ENCODE data around the gene MAP3K15.
"Not testable (repeated sequence)": the region's sequence is repeated elsewhere in the genome, so short reads cannot be mapped to it uniquely, and the experiment has no call there.

MAP3K15 gene

DNA sequence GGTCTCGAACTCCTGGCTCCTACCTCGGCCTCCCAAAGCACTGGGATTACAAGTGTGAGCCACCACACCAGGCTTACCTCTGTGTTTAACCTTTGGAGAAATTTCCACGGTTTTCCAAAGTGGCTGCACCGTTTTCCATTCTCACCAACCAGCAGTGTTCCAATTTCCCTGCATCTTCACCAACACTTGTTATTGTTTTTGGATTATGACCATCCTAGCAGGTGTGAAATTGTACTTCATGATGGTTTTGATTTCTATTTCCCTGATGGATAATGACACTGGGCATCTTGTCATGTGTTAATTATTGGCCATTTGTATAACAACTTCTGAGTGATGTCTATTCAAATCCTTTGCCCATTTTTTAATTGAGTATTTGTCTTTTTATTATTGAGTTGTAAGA, 2.7 kb upstream of the MAP3K15 start:
- no peak for DNase-seq

DNA sequence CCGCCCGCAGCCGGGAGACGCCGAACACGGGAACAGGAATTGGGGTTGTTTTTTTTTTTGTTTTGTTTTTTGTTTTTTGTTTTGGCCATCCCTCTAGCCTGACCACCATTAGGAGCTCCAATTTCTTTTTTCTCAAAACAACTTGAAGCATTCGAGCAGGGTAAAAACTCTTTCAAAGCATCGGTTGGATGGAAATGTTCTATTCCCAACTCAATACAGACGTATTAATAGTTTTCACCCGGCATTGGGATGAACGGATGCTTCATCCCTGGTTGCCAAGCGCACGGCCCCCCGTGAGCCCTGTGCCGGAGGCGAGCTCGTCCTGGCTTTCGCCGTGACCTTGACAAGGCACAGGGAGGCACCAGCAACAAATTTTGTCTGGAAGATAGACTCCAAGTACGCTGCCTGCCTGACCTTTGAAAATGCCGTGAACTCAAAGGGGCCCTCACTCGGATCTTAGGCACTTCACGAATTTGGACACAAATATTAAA, 352 bp upstream of the MAP3K15 start:
- DNase-seq = no peak

DNA sequence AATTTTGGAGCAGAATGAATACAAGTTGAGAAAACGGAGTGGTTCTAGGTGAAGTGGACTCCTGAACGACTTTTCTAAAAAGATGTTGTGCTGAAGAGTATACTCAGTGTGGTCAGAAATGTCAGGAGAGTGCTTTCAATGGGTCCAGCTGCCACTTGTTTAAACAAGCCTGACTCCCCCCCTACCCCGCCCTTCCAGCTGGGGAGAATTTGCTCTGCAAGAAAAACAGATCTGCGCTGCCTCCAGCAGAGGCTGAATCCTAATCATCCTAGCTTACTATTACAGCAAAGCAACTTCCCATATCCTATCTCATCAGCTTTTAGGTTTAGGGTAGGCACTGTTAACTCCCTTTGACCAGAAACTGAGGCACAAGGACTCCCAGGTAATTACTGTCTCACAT, 1.9 kb downstream of the MAP3K15 start:
- no peak for DNase-seq

DNA sequence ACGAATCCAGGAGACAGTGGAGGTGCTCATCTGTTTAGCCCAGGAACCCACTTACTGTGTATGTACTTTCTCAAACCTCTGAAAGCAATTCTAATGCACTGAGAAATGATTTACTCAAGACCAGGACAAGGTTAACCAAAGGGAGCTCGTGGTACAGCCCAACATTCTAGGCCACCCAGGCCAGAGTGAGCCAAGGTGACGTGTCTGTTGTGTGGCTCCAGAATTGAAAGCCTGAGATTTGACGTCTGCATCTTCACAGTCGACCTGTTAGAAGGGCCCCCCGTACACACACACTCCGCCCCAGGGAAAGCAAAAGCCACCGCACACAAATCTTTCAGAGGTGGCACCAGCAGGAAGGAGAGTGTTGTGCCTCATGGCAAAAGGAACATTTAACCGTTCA, 2.3 kb downstream of the MAP3K15 start:
- DNase-seq = no peak

DNA sequence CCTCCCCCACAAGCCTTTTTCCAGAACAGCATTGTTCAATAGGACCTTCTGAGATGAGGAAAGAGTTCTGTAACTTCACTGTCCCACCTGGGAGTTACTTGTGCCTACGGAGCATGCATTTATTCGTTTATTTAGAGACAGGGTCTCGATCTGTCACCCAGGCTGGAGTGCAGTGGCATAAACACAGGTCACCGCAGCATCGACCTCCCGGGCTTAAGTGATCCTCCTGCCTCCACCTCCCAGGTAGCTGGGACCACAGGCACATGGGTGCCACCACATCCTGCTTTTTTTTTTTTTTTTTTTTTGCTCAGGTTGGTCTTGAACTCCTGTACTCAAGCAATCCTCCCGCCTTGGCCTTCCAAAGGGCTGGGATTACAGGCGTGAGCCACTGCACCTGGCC, 2.9 kb downstream of the MAP3K15 start:
- no peak for DNase-seq

DNA sequence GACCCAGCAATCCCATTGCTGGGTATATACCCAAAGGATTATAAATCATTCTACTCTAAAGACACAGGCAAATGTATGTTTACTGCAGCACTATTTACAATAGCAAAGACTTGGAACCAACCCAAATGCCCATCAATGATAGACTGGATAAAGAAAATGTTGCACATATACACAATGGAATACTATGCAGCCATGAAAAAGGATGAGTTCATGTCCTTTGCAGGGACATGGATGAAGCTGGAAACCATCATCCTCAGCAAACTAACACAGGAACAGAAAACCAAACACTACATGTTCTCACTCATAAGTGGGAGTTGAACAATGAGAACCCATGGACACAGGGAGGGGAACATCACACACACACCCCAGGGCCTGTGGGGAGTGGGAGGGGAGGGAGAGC, 3.5 kb downstream of the MAP3K15 start:
- DNase-seq = not testable (repeated sequence)

DNA sequence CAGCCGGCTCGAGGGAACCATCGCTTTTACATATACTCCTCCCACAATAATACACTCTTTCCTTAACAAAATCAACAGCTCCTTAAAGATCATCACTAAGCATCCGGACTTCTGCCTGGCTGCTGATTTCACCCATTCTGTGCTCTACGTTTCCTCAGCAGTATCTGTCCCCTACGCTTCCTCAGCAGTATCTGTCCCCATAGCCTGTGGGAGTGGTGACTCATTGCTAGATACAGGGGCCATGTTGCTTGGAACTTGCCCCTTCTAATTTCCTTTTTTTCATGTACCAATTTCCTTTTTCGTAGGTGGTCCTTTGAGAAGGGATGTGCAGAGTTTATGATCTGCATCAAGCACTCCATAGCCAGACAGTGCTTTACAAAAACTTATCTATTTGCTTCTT, 18.6 kb downstream of the MAP3K15 start:
- DNase-seq = no peak

DNA sequence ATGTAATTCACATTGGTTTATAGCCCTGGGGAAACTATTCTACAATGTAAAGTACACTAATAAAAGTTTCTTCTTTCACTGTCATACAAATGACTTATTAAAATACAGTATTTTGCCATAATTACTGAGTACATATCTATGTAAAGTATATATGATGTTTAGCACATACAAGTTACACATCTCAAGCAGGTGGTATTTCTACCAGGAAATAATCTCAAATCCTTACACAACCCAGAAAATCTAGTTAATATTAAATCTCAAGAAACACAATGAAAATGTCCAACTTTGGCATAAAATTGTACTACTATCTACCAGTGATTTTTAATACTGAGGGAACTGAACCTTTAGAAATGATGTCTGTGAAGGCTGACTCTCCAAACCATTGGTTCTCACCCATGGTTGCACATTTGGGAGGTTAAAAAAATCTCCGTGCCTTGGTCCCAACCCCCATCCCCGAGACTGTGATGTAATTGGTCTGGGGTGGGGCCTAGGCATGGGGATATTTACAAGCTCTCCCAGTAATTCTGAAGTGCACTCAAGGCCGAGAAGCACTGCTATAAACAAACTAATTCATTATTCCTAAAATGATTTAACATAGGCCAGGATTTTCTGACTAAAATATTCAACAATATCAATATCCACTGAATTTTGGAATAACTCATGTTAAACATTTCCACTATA, 27.6 kb downstream of the MAP3K15 start:
- DNase-seq = no peak

DNA sequence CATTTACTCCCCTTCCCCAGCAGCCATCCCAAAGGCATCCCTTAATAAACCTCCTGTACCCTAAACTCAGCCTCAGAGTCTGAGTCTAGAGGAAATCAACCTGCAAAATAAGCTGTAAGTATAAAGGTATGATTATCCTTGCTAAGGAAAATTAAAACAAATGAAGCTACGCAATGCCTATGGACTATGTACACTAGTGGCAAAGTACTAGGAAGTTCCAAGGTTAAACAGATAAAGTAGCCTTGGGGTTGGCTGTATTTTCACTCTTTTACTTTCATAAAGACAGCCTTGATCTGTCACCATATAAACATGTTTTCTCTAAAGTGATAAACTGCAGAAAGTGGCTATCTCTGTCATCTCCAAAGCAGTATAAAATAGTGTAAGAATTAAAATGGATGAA, 35.9 kb downstream of the MAP3K15 start:
- DNase-seq = no peak

DNA sequence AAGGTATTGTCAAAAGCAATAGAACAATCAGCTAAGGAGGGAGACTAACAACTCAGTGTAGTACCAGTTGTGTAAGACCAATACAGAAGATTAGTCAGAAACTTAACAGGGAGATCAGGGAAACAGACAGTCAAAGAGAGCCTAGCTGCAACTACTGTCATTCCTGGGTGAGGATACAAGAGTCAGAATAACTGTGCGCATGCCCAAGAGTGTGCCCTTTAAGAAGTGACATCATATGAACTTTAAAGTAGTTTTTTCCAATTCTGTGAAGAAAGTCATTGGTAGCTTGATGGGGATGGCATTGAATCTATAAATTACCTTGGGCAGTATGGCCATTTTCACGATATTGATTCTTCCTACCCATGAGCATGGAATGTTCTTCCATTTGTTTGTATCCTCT, 46.9 kb downstream of the MAP3K15 start:
- DNase-seq = not testable (repeated sequence)

DNA sequence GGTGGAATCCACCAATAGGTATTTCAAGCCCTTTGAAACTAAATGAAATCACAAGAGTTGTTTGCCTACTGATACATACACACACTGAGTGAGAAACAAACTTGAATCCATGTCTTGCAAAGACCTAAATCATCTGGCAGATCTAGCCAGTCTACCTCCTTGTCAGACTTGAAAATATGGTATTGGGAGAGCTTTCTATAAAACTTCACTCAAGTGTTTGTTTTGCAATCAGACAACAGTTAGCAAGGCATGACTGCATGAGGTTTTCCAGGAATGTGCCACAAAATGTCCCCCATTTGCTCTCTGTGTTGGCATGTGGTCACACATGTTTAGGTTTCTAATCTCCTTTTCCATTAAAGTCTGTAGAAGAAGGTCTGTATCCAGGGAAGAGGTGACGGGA, 52.4 kb downstream of the MAP3K15 start:
- DNase-seq = no peak

DNA sequence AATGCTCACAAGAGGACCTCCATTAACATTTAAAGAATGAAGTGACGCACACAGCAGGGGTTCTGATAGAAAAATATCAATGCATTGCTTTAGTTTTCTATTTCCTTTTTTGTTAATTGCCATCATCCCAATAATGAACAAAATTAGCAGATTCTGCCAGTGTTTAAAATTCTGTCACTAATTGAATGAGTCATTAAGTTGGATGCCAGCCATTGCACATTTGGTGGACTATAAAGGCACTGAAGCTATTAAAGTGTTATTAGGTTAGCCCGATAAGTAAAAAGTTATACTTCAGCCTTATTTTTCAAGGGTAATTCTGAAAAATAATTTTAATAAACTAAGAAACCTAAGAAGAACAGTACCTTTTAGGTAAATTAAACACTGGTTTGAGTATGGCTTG, 53.1 kb downstream of the MAP3K15 start:
- no peak for DNase-seq

DNA sequence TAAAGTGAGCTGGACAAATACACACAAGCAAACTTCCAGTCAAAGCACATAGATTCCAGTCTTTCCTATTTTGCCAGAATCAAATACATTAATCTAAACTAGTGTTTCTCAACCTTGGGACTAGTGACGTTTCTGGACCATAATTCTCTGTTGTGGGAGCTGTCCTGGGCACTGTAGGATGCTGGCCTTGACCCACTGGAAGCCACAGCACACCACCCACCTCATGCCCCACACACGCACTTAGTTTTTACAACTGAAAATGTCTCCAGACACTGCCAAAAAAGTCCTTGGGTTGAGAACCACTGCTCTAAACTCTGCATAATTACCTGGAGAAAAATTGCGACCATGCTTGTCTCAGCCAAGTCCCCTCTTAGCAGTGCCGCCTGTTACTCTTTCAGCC, 57.6 kb downstream of the MAP3K15 start:
- no peak for DNase-seq

DNA sequence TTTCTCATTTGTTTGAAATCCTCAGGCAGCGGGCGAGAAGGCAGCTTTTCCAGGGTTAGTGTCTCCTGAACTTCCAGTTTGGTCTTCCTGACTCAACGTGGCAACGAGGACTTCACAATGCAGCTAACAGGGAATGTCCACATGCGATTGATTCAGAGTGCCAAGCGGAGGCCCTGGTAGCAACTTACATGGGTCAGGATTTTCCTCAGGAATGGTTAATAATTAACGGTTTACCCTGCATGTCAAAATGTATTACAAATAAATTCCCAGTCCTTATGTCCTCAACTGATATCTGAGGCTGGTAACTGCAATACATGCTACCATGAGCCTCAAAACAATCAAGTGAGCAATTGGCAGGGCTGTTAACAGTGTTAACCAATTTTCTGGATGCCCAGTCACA, 67.2 kb downstream of the MAP3K15 start:
- no peak for DNase-seq

DNA sequence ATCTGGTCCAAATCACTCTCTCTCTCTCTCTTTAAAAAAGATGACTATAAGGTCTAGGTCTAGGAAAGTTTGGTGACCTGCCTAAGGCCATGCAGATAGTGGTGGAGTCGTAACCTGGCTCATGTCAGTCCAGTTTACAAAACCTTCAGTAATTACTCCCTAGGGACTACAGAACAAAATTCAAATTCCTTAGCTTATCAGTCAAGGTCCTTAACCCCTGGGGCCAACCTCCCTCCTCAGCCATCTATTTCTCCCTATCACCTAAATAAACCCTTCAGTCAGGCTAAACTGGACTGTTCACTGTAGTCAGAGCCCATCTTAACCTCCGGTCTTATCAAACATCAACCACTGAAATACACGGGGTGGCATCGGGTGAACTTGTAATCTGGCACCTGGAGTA, 68.9 kb downstream of the MAP3K15 start:
- DNase-seq = no peak

DNA sequence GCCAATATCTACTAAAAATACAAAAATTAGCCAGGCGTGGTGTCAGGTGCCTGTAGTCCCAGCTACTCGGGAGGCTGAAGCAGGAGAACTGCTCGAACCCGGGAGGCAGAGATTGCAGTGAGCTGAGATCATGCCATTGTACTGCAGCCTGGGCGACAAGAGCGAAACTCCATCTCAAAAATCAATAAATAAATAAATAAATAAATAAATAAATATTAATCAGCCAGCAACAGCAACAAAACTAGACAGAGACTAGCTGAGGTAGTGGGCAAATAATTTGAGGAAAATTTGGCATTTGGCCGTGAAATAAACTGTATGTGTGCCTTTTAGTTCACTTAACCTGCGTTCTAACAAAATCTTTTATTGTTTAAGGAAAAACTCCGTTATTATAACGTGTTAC, 69.5 kb downstream of the MAP3K15 start:
- not testable (repeated sequence) for DNase-seq

DNA sequence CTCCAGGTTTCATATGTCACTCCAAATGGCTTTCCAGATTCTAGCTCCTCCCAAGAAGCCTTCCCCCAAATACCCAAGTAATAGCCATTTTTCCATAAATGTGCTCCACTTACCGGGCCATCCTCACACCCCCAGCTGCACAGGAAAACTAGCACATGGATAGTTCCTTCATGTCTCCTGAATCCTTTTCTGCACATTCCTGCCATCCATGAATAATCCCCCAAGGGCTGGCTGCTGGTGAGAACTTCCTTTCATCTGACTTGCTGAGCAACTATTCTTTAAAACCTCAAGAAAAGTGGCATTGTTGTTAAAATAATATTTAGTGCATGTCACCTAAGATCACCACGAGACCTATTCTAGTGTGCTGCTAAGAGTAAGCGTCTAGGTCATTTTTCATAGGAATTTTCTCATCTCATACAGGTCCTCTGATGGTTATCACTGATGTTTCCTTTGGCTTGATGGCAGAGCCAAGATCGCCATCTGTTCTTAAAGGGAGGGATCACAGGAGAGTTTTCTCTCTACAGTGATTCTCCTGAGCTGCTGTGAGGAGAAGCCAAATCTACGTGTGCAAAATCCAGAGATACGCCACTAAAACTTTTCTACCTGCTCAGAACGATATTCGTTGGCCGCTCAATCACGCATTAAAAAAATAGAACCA, 71.3 kb downstream of the MAP3K15 start:
- DNase-seq = no peak

DNA sequence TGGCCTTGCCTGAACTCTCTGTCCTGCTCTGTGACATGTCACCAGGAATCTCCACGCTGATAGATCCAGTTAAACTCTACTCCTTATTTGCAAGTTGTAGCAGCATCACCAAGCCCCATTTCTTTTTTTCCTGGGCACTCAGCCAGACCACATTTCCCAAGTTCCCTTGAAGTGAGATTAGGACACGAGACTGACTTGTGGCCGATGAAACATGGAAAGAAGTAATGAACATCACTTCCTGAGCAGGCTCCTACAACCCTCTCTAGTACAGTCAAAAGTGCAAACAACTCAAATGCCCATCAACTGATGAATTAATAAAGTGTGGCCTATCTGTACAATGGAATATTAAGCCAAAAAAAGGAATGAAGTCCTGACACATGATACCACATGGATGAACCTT, 74.6 kb downstream of the MAP3K15 start:
- DNase-seq = no peak

DNA sequence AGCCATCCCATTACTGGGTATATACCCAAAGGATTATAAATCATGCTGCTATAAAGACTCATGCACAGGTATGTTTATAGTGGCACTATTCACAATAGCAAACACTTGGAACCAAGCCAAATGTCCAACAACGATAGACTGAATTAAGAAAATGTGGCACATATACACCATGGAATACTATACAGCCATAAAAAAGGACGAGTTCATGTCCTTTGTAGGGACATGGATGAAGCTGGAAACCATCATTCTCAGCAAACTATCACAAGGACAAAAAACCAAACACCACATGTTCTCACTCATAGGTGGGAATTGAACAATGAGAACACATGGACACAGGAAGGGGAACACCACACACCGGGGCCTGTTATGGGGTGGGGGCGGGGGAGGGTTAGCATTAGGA, 92.6 kb downstream of the MAP3K15 start:
- not testable (repeated sequence) for DNase-seq

DNA sequence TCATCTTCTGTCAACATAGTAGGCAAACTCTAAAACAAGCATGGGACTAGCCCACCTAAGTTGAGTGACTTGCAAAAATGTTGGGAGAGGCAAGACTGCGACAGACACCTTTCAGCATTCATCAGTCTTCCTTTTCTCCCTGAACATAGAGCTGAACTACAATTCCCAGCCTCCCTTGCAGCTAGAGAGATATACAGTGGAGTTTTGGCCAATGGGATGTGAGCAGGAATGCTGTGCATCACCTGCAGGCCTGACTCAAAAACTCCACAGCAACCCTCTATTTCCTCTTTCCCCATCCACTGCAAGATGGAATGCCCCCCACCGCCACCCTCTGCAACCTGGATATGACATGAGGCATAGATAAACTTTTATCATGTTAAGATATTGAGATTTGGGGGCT, 105.0 kb downstream of the MAP3K15 start:
- no peak for DNase-seq

DNA sequence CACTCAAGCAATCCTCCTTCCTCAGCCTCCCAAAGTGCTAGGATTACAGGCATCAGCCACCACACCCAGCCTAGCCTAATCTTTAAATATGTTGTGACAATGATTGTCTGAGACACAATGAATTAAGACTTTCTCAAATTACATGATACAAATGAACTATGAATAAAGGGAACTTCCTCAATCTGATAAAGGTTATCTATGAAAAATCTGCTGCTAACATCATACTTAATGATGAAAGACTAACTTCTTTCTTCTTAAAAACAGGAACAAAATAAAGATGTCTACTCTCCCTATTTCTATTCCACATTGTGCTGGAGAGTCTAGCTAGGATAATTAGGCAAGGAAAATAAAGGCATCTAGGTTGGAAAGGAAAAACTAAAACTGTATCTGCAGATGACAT, 111.6 kb downstream of the MAP3K15 start:
- no peak for DNase-seq

DNA sequence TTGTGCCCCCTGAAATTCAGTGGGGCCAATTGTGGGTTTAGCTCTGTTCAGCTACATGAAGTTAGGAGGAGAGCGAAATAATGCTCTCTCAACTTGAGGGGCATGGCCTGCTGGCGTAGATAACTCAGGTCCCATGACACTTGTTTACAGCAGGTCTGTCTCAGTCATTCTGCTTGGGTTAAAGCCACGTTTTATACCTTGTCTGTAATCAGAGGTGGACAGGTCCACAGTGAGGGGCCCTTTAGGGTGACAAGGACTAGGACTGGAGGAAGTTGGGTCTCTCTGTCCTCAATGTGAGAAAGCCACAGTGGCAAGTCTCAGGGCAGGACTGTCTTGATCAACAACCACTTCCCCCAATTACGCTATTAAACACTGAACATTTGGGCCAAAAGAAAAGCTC, 122.6 kb downstream of the MAP3K15 start:
- no peak for DNase-seq

DNA sequence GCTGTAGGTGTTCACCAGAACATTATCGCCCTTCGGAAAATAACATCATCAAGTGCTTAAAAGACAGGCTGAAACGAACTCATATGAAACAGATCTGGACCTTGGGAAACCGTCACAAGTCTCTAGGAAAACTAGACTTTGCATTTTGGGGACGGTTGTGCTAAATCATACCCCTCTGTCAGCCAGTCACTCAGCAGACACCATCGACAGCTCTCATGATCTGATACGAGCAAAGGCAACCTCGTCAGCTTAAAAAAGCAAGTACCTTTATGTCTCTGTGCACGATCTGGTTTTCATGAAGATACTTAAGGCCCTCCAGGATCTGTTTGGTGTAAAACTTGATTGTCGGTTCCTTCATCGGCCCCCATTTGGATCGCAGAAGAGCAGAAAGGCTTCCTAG, 123.2 kb downstream of the MAP3K15 start:
- DNase-seq = no peak

DNA sequence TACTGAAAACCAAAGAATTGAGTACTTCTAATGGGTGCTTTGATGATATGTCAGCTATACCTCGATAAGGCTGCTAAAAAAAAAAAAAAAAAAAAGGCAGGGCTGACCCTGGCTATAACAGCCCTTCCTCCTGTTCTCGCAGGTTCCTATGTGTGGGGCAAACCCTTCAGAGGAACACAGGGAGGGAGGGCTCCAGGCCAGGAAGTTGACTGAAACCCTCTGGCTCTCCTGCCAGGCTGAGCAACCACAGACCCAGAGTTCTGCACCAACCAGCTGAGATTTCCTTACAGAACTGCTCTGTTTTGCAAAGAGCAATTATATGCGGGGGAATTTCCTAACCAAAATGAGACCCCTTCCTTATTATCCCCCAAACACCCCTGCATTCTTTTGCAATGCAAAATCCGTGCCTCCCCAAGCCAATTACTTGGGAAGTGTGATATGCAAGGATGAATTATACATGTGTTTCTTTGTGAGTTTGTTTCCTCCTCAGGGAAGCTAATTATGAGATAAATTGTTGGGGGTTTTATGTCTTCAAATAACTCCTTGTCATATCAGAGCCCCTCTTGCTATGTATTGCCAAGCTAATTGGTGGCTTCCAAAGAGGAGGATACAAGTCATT, 126.0 kb downstream of the MAP3K15 start:
- DNase-seq = no peak

DNA sequence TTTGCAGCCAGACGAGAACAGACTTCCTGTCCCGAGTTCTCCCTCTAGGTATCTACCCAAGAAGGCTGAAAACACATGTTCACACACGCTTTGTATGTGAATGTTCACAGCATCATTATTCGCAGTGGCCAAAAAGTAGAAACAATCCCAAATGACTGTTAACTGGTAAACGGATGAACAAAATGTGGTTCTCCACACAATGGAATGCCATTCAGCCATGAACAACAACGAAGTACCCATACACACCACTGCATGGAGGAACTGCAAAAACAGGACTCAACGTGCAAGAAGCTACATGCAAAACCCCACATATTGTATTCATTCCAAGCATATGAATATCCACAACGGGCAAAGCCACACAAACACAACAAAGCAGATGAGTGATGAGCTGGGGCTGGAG, 126.6 kb downstream of the MAP3K15 start:
- DNase-seq = no peak

Data from stimulated activated CD8-positive, alpha-beta memory T cell treated with anti-CD3 and anti-CD28 coated beads, Interleukin-4, amount 100 ng/mL, for 48 hours (primary cell).